ENCODE measurements around the gene TBX1.

TBX1 gene

GRCh38 chr22:19766511-19767426 lies 6.2 kb downstream of the TBX1 start:
- H3K27me3 ChIP-seq: peaks cover 100% of the 10 kb centered on the region in 11 experiments
- no peak overlapping the region; a peak in 1 of 22 replicates for H3K27ac ChIP-seq

GRCh38 chr22:19767427-19768341 lies 7.1 kb downstream of the TBX1 start:
- H3K9me3 ChIP-seq (replicated peaks in 1 of 11): no peaks in the 10 kb centered on the region
- H3K9ac ChIP-seq: peak overlapping the region in 2 of 11 experiments; percentile 35 to 67; a peak in 1 of 22 replicates
- no peak for TF ChIP-seq Cebpa-rat (IDR thresholded peaks at IDR 0.05)
- peaks cover 96 to 100% (median 100%) of the 10 kb centered on the region in 11 experiments for H3K27me3 ChIP-seq
- peaks cover 31 to 73% (median 47%) of the 10 kb centered on the region in 10 experiments for H3K4me1 ChIP-seq
- peak overlapping the region; percentile 51 to 69 (median 54); a peak in 14 of 20 replicates for H3K4me3 ChIP-seq
- no peaks in the 10 kb centered on the region for H3K36me3 ChIP-seq
- H3K4me2 ChIP-seq: peak overlapping the region; percentile 74 to 92 (median 86); a peak in 21 of 22 replicates
- no peak overlapping the region for H3K27ac ChIP-seq
- peaks cover 0 to 87% (median 49%) of the 10 kb centered on the region in 11 experiments; a peak in 17 of 22 replicates for H4K20me1 ChIP-seq

More at GRCh38 chr22:19766511-19767426, 6.2 kb downstream of the TBX1 start:
- Histone ChIP-seq H3K9me3 (replicated peaks in 1 of 11) (no peaks in the 10 kb centered on the region), H4K20me1 (peaks cover 0 to 95% (median 59%) of the 10 kb centered on the region in 11 experiments; a peak in 17 of 22 replicates), H3K9ac (peak overlapping the region; percentile 3 to 67 (median 40); a peak in 12 of 22 replicates), H3K36me3 (no peaks in the 10 kb centered on the region), H3K4me3 (peak overlapping the region; percentile 51 to 69 (median 54)), H3K4me1 (peaks cover 26 to 64% (median 42%) of the 10 kb centered on the region in 10 experiments), H3K4me2 (peak overlapping the region; percentile 74 to 92 (median 86))
- no peak for TF ChIP-seq Cebpa-rat (IDR thresholded peaks at IDR 0.05)

- no peak overlapping the region for H3K4me3 ChIP-seq
- H3K9ac ChIP-seq: no peak overlapping the region
- TF ChIP-seq Cebpa-rat (IDR thresholded peaks at IDR 0.05): no peak
- H3K4me1 ChIP-seq: peaks cover 42 to 90% (median 62%) of the 10 kb centered on the region in 10 experiments
- H3K36me3 ChIP-seq: no peaks in the 10 kb centered on the region
- H4K20me1 ChIP-seq: peaks cover 0 to 70% (median 38%) of the 10 kb centered on the region in 11 experiments; a peak in 17 of 22 replicates
- H3K4me2 ChIP-seq: peak overlapping the region in 4 of 11 experiments; percentile 10 to 36 (median 18); a peak in 4 of 22 replicates
- H3K27ac ChIP-seq: no peak overlapping the region
- peaks cover 79 to 97% (median 84%) of the 10 kb centered on the region in 11 experiments for H3K27me3 ChIP-seq
- no peaks in the 10 kb centered on the region for H3K9me3 ChIP-seq (replicated peaks in 1 of 11)
Measured at GRCh38 chr22:19769393-19769715, 8.8 kb downstream of the TBX1 start.

- peaks cover 0 to 58% (median 30%) of the 10 kb centered on the region in 11 experiments; a peak in 17 of 22 replicates for H4K20me1 ChIP-seq
- no peak overlapping the region for H3K9ac ChIP-seq
- H3K4me1 ChIP-seq: peaks cover 42 to 85% (median 54%) of the 10 kb centered on the region in 10 experiments
- H3K4me3 ChIP-seq: no peak overlapping the region
- H3K27me3 ChIP-seq: peaks cover 67 to 84% (median 72%) of the 10 kb centered on the region in 11 experiments
- no peaks in the 10 kb centered on the region for H3K9me3 ChIP-seq (replicated peaks in 1 of 11)
- no peaks in the 10 kb centered on the region for H3K36me3 ChIP-seq
- no peak for TF ChIP-seq Cebpa-rat (IDR thresholded peaks at IDR 0.05)
- H3K27ac ChIP-seq: no peak overlapping the region
- H3K4me2 ChIP-seq: 0 out of 22 replicates have a peak overlapping the region, but pooled peaks of 1 of the 11 experiments have one; percentile 89
Measured at GRCh38 chr22:19770349-19771220, 10.0 kb downstream of the TBX1 start.

- peak overlapping the region; percentile 65 to 100 (median 91); a peak in 21 of 22 replicates for H3K4me2 ChIP-seq
- H3K9me3 ChIP-seq (replicated peaks in 1 of 11): no peaks in the 10 kb centered on the region
- H3K36me3 ChIP-seq: no peaks in the 10 kb centered on the region
- H4K20me1 ChIP-seq: peaks cover 0 to 40% (median 12%) of the 10 kb centered on the region in 11 experiments; a peak in 11 of 22 replicates
- no peak overlapping the region for H3K4me3 ChIP-seq
- no peak for TF ChIP-seq Cebpa-rat (IDR thresholded peaks at IDR 0.05)
- H3K27ac ChIP-seq: no peak overlapping the region
- peaks cover 36 to 81% (median 50%) of the 10 kb centered on the region in 10 experiments for H3K4me1 ChIP-seq
- H3K27me3 ChIP-seq: peaks cover 49 to 67% (median 55%) of the 10 kb centered on the region in 11 experiments
- H3K9ac ChIP-seq: peak overlapping the region in 4 of 11 experiments; percentile 23 to 50 (median 28); a peak in 3 of 22 replicates
Measured at GRCh38 chr22:19772422-19772672, 11.8 kb downstream of the TBX1 start.

GRCh38 chr22:19772673-19773469 lies 12.3 kb downstream of the TBX1 start:
- no peaks in the 10 kb centered on the region for H3K9me3 ChIP-seq (replicated peaks in 1 of 11)
- TF ChIP-seq Cebpa-rat (IDR thresholded peaks at IDR 0.05): no peak
- H4K20me1 ChIP-seq: peaks cover 0 to 35% (median 7%) of the 10 kb centered on the region in 11 experiments; a peak in 11 of 22 replicates
- peak overlapping the region in 10 of 11 experiments; percentile 5 to 63 (median 28); a peak in 15 of 22 replicates for H3K9ac ChIP-seq
- H3K4me1 ChIP-seq: peaks cover 31 to 75% (median 45%) of the 10 kb centered on the region in 10 experiments
- H3K27ac ChIP-seq: peak overlapping the region in 7 of 11 experiments; percentile 20 to 47 (median 30); a peak in 10 of 22 replicates
- H3K36me3 ChIP-seq: no peaks in the 10 kb centered on the region
- peak overlapping the region in 5 of 10 experiments; percentile 21 to 38 (median 30); a peak in 8 of 20 replicates for H3K4me3 ChIP-seq
- peak overlapping the region; percentile 65 to 100 (median 91) for H3K4me2 ChIP-seq
- H3K27me3 ChIP-seq: peaks cover 44 to 62% (median 49%) of the 10 kb centered on the region in 11 experiments

- no peaks in the 10 kb centered on the region for H3K36me3 ChIP-seq
- peak overlapping the region in 9 of 11 experiments; percentile 5 to 63 (median 26); a peak in 13 of 22 replicates for H3K9ac ChIP-seq
- TF ChIP-seq Cebpa-rat (IDR thresholded peaks at IDR 0.05): no peak
- H3K4me3 ChIP-seq: peak overlapping the region in 5 of 10 experiments; percentile 21 to 38 (median 30); a peak in 6 of 20 replicates
- H3K27me3 ChIP-seq: peaks cover 37 to 55% (median 42%) of the 10 kb centered on the region in 11 experiments
- peak overlapping the region; percentile 65 to 100 (median 91) for H3K4me2 ChIP-seq
- peaks cover 0 to 28% (median 3%) of the 10 kb centered on the region in 11 experiments; a peak in 8 of 22 replicates for H4K20me1 ChIP-seq
- peak overlapping the region in 4 of 11 experiments; percentile 29 to 47 (median 35); a peak in 5 of 22 replicates for H3K27ac ChIP-seq
- no peaks in the 10 kb centered on the region for H3K9me3 ChIP-seq (replicated peaks in 1 of 11)
- H3K4me1 ChIP-seq: peaks cover 25 to 70% (median 43%) of the 10 kb centered on the region in 10 experiments
Measured at GRCh38 chr22:19773470-19774040, 13.0 kb downstream of the TBX1 start.

Data from BLaER1 treated with 17β-estradiol and CSF1 and Interleukin-3, amounts not matched to agents 10 nM and 100 nM (cell line).